Colonic mucosa (tissue), 4 donors: Measurements from ENCODE around the gene MBOAT1. TPM values are rescaled to one million over a fixed set of nuclear protein-coding genes. Genes with fewer than 3 reads are reported as not detected.

Experiments
- DNase-seq: peaks from one replicate; pipeline ENCODE4 v3.0.0-alpha.2; 2020
- H3K27ac ChIP-seq: fragments of 200-600 bp; one replicate; pipeline ENCODE4 v1.8.0; 2021
- H3K27me3 ChIP-seq: fragments of 200-600 bp; one replicate; pipeline ENCODE4 v1.8.0; 2021
- H3K36me3 ChIP-seq: fragments of 200-600 bp; one replicate; pipeline ENCODE4 v1.8.0; 2021
- H3K4me1 ChIP-seq: fragments of 200-600 bp; one replicate; pipeline ENCODE4 v1.8.0; 2021; ENCODE audit warnings: mild to moderate bottlenecking
- H3K4me3 ChIP-seq: fragments of 200-600 bp; one replicate; pipeline ENCODE4 v1.8.0; 2021
- H3K9ac ChIP-seq, 2 donors: one replicate each; pipeline ENCODE4 v1.7.0; 2013; ENCODE audit warnings: control low read depth in 2 of 2, low read depth in 2 of 2, low read length in 2 of 2
- H3K9me3 ChIP-seq: fragments of 200-600 bp; one replicate; pipeline ENCODE4 v1.8.0; 2021
- CTCF ChIP-seq: fragments of 200-600 bp; IDR thresholded peaks from one replicate; pipeline ENCODE4 v1.8.0; 2022; ENCODE audit warnings: antibody characterized with exemption, mild to moderate bottlenecking
- intact Hi-C: fragments of 100-400 bp; cut with DNase I; formaldehyde crosslinking; loops from one replicate; pipeline ENCODE4 v1.14.1; 2022
- total RNA-seq, 2 donors: library from RNA; stranded (reverse); fragmentation: NEBNext Ultra II Directional in 1 of 2; extraction: Animal tissue kit (Norgen Biotek cat#: 25700) in 1 of 2; gene quantifications; one replicate each; pipeline ENCODE4 v1.2.1, GENCODE V29; 2021
- donor health status: healthy.
- donor health status: DM: no; HTN: no; CAD: no.
- donor health status: DM: no; HTN: no; CAD: no.

The MBOAT1 gene
- total RNA-seq, 2 donors from 2014 or later: 45.7 to 54.1 TPM

GRCh38 chr6:20105838-20106237, 106.4 kb downstream of the MBOAT1 start:
- Histone ChIP-seq H3K27me3 (no peaks in the 10 kb centered on the region), H3K36me3 (peaks cover 9% of the 10 kb centered on the region), H3K4me1 (no peaks in the 10 kb centered on the region), H3K9ac (no peak overlapping the region), H3K27ac (no peak overlapping the region), H3K4me3 (no peak overlapping the region), H3K9me3 (no peaks in the 10 kb centered on the region)
- no peak for DNase-seq
- TF ChIP-seq CTCF: no peak
- intact Hi-C loops: no loop called here

GRCh38 chr6:20104696-20105095, 107.6 kb downstream of the MBOAT1 start:
- no peaks in the 10 kb centered on the region for H3K9me3 ChIP-seq
- no peaks in the 10 kb centered on the region for H3K4me1 ChIP-seq
- H3K36me3 ChIP-seq: peaks cover 9% of the 10 kb centered on the region
- no peak overlapping the region for H3K4me3 ChIP-seq
- H3K9ac ChIP-seq: no peak overlapping the region
- intact Hi-C loops: no loop called here
- TF ChIP-seq CTCF: no peak
- no peaks in the 10 kb centered on the region for H3K27me3 ChIP-seq
- DNase-seq: no peak
- no peak overlapping the region for H3K27ac ChIP-seq

DNA sequence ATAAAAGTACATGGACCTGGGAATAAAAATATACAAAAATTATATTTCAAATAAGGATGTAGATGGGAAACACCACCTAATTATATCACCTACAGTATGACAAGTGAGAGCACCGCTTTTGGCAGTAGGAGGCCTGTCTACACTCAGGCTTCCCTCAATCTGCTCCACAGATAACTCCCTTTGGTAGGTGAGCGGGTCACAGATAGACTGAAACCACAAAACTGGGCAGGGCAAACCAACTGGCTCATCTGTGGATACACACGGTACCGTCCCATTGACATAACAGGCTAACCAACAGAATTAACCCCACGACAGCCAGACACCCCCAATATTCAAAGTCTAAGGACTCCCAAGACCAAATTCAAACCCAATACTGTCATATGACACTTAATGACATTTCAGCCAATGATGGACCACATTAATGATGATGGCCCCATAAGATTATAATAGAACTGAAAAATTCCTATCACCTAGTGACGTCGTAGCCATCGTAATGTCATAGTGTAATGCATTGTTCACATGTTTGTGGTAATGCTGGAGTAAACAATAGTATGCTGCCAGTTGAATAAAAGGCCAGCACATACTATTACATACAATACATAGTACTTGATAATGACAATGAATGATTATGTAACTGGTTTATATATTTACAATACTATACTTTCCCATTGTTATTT, 109.7 kb downstream of the MBOAT1 start:
- H3K27ac ChIP-seq: no peak overlapping the region
- intact Hi-C loops: no loop called here
- no peaks in the 10 kb centered on the region for H3K9me3 ChIP-seq

GRCh38 chr6:20099156-20099555, 113.1 kb downstream of the MBOAT1 start:
- Histone ChIP-seq H3K4me1 (no peaks in the 10 kb centered on the region), H3K27me3 (no peaks in the 10 kb centered on the region), H3K9me3 (no peaks in the 10 kb centered on the region), H3K27ac (no peak overlapping the region), H3K4me3 (no peak overlapping the region), H3K36me3 (peaks cover 9% of the 10 kb centered on the region), H3K9ac (no peak overlapping the region)
- no peak for TF ChIP-seq CTCF
- DNase-seq: no peak
- intact Hi-C loops: loop anchor here (10.0 kb wide), 1 partner anchor 296 kb away; no protein-coding TSS in a partner anchor

More for the DNA sequence above, 109.7 kb downstream of the MBOAT1 start:
- H3K27me3 ChIP-seq: no peaks in the 10 kb centered on the region
- TF ChIP-seq CTCF: no peak
- no peak for DNase-seq
- H3K4me3 ChIP-seq: no peak overlapping the region
- no peaks in the 10 kb centered on the region for H3K4me1 ChIP-seq
- peaks cover 9% of the 10 kb centered on the region for H3K36me3 ChIP-seq
- no peak overlapping the region for H3K9ac ChIP-seq

- H3K9ac ChIP-seq: no peak overlapping the region
- H3K4me1 ChIP-seq: no peaks in the 10 kb centered on the region
- H3K36me3 ChIP-seq: peaks cover 9% of the 10 kb centered on the region
- intact Hi-C loops: loop anchor here (10.0 kb wide), 1 partner anchor 296 kb away; no protein-coding TSS in a partner anchor
- no peak overlapping the region for H3K4me3 ChIP-seq
- H3K9me3 ChIP-seq: no peaks in the 10 kb centered on the region
- no peaks in the 10 kb centered on the region for H3K27me3 ChIP-seq
- no peak for DNase-seq
- H3K27ac ChIP-seq: no peak overlapping the region
- TF ChIP-seq CTCF: no peak
Measured at GRCh38 chr6:20098267-20098876, 113.9 kb downstream of the MBOAT1 start.
